T-helper 2 cell treated with Interferon-gamma antibody and Interleukin-4, amounts not matched to agents 100 ng/mL and 5 ng/mL, for 36 hours (primary cell): ENCODE measurements around the gene APOC4. TPM values are rescaled to one million over a fixed set of nuclear protein-coding genes. Genes with fewer than 3 reads are reported as not detected.
"Not testable (repeated sequence)": the region's sequence is repeated elsewhere in the genome, so short reads cannot be mapped to it uniquely, and the experiment has no call there.

Experiments used
- intact Hi-C: fragments of 100-400 bp; cut with micrococcal nuclease; formaldehyde crosslinking; loops from one replicate; pipeline ENCODE4 v1.15.1; 2023
- total RNA-seq: library from RNA; stranded (reverse); gene quantifications from 2 replicates; pipeline ENCODE4 v1.2.3, GENCODE V29; 2022

APOC4 gene
- total RNA-seq, 1 donor from 2014 or later = not detected

DNA sequence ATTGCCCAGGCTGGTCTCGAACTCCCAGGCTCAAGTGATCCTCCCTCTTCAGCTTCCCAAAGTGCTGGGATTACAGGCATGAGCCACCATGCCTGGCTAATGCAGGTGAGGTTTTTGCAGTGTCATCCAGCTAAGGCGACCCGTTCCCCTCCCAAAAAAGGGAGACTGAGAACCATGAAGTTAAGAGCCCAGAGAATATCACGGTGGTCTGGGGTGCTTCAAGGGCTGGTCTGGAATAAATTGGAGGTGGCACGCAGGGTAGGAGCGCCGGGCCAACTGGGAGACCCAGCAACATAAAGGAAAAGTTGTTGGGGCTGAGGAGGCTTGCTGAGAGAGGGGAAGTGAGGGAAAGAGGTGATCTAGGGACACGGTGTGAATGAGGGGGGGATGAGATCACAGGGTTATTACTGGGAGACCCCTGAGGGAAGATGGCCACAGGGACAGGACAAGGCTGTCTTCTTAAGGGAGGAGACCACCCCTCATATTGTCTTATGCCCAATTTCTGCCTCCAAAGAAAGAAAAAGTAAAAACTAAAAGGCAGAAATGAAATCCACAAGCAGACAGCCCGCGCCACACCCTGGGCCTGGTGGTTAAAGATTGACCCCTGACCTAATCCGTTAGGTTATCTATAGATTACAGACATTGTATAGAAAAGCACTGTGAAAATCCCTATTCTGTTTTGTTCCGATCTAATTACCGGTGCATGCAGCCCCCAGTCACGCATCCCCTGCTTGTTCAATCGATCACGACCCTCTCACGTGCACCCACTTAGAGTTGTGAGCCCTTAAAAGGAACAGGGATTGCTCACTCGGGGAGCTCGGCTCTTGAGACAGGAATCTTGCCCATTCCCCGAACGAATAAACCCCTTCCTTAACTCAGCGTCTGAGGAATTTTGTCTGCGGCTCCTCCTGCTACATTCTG lies 28.3 kb upstream of the APOC4 start:
- intact Hi-C loops = not testable (repeated sequence)

GRCh38 chr19:44914433-44915206 lies 27.4 kb upstream of the APOC4 start, which contains the start of gene APOC1:
APOC1 (plus strand) TSS chr19:44914608; CDS start chr19:44914892, 284 bp downstream.
- intact Hi-C loops = not testable (repeated sequence)

- intact Hi-C loops = no loop called here
Measured at GRCh38 chr19:44924243-44924725, 17.8 kb upstream of the APOC4 start.

DNA sequence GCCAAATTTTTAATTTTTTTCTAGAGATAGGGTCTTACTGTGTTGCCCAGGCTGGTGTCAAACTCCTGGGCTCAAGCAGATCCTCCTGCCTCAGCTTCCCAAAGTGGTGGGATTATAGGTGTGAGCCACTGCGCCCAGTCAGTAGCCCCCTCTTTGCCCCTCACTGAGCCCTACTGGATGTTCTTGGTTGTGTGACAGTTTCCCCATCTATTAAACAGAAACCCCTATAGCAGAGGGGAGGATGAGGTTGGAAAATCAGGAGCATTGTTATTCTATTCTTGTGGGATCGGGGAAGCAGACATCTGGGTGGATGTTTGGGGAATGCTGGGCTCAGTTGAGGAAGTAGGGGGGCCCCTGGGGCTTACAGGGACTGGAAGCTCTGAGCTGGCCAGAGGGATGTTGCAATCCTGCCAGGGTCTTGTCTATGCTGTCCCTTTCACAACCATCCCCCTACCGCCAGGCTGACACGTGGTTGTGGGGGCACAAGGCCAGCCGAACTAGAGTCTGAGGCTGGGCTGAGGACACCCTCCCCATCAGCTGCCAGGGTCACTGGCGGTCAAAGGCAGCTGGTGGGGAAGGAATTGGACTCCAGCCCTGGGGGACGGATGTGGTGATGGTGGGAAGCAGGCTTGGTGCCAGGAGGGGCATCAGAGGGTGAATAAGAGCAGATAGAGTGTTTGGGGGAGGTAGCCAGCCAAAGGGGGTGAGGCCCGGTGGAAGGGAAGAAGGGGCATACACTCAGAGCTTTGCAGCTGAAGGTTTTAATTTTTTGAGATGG lies 16.7 kb upstream of the APOC4 start:
- intact Hi-C loops = no loop called here

- intact Hi-C loops = not testable (repeated sequence)
Measured at GRCh38 chr19:44926245-44927077, 15.6 kb upstream of the APOC4 start.

- intact Hi-C loops = no loop called here
Measured at GRCh38 chr19:44927746-44928145, 14.3 kb upstream of the APOC4 start.

- intact Hi-C loops = no loop called here
Measured at GRCh38 chr19:44930088-44930487, 11.9 kb upstream of the APOC4 start.

DNA sequence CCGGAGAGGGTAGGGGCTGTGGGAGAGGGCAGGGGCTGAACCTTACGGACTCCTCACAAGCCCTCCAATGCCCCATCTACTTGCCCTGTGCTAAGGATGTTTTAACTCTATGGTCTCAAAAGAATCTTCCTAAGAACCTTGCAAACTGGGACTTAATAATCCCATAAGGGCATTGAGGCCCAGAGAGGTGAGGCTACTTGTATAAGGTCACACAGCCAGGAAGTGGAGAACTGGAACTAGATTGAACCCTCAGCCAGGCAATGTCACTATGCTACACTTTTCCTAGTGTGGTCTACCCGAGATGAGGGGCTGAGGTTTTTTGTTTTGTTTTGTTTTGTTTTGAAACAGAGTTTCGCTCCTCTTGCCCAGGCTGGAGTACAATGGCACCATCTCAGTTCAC lies 10.5 kb upstream of the APOC4 start:
- intact Hi-C loops = no loop called here

- intact Hi-C loops = no loop called here
Measured at GRCh38 chr19:44939668-44940067, 2.4 kb upstream of the APOC4 start.

- intact Hi-C loops = no loop called here
Measured at GRCh38 chr19:44943801-44944249, 1.8 kb downstream of the APOC4 start.

- intact Hi-C loops = no loop called here
Measured at GRCh38 chr19:44947041-44947581, 5.1 kb downstream of the APOC4 start.

DNA sequence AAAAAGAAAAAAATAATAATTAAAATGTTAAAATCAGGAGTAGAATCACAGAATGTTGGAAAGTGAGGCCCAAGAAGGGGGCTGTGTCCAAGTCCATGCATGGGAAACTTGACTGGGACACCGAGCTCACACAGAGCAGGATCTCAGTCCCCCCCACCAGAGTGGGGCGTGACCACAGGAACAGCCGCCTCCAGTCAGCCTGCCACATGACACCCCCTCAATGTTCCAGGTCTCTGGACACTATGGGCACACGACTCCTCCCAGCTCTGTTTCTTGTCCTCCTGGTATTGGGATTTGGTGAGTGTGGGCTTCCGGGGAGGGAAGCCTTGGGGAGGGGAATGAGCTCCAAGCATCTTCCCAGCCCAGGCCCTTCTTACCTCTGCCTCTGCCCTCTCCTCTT lies 6.2 kb downstream of the APOC4 start:
- intact Hi-C loops = no loop called here

DNA sequence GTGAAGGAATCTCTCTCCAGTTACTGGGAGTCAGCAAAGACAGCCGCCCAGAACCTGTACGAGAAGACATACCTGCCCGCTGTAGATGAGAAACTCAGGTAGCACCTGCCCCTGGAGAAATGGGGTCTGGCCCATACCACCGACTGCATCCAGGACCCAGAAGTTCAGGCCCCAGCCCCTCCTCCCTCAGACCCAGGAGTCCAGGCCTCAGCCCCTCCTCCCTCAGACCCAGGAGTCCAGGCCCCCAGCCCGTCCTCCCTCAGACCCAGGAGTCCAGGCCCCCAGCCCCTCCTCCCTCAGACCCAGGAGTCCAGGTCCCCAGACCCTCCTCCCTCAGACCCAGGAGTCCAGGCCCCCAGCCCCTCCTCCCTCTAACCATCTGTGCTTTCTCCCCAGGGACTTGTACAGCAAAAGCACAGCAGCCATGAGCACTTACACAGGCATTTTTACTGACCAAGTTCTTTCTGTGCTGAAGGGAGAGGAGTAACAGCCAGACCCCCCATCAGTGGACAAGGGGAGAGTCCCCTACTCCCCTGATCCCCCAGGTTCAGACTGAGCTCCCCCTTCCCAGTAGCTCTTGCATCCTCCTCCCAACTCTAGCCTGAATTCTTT lies 6.8 kb downstream of the APOC4 start:
- intact Hi-C loops = no loop called here

DNA sequence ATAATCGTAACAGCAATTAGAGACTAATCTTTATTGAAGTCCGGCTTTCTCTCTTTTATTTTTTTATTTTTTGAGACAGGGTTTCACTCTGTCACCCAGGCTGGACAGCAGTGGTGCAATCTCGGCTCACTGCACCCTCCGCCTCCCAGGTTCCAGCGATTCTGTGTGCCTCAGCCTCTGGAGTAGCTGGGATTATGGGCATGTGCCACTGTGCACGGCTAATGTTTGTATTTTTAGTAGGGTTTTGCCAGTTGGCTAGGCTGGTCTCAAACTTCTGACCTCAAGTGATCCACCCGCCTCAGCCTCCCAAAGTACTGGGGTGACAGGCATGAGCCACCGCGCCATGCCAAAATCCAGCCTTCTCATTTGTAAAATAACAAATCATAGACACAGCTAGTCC lies 7.5 kb downstream of the APOC4 start:
- intact Hi-C loops = no loop called here

DNA sequence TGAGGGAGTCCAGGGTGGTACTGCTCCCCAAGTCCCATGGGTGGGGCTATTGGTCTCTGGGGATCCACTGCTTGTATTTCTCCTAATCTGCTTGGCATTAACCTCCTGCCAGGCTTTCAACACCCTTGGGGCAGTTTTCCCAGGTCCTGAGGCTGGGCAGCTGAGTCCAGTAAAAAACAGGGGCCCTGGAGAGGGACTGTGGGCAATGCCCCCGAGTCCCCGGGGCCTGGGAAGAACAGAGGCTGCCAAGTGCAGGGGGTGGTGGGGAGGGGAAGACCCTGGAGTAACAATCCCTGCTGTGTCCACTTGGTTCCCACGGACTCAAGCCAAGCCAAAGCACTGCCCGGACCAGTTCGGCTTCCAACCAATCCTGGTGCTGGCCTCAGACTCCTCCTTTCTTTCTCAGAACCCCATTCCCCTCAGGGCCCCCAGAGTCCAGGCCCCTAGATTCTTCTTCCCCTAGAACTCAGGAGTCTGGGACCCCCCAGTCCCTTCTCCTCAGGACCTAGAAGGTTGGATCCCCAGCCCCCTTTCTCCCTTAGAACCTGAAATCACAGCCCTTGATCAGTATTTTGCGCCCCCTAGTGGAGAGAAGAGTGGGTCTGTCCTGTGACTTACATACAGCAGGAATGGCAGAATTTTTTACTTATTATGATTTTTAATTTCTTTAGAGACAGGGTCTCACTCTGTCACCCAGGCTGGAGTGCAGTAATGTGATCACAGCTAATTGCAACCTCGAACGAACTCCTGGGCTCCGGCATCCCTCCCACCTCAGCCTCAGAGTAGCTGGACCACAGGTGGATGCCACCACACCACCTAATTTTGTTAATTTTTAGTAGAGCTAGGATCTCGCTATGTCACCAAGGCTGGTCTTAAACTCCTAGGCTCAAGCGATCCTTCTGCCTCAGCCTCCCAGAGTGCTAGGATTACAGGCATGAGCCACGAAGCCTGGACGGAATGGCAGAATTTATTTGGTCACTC lies 9.4 kb downstream of the APOC4 start:
- intact Hi-C loops = loop anchor here (1.0 kb wide), 1 partner anchor 48 kb away; no protein-coding TSS in a partner anchor

DNA sequence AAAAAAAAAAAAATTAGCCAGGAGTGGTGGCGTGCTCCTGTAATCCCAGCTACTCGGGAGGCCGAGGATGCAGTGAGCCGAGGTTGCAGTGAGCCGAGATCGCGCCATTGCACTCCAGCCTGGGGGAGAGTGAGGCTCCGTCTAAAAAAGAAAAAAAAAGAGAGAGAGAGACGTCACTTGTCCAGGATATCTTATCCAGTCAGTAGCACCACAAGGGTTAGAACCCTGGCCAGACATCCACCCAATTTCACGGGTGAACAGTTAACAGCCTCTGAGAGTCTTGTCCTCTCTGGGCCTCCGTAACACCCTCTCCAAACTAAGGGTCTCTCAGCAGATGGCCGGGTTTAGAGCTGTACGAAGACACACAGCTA lies 12.2 kb downstream of the APOC4 start:
- intact Hi-C loops = loop anchor here (2.0 kb wide), 1 partner anchor 85 kb away; the partner anchor contains the start of gene CLASRP

DNA sequence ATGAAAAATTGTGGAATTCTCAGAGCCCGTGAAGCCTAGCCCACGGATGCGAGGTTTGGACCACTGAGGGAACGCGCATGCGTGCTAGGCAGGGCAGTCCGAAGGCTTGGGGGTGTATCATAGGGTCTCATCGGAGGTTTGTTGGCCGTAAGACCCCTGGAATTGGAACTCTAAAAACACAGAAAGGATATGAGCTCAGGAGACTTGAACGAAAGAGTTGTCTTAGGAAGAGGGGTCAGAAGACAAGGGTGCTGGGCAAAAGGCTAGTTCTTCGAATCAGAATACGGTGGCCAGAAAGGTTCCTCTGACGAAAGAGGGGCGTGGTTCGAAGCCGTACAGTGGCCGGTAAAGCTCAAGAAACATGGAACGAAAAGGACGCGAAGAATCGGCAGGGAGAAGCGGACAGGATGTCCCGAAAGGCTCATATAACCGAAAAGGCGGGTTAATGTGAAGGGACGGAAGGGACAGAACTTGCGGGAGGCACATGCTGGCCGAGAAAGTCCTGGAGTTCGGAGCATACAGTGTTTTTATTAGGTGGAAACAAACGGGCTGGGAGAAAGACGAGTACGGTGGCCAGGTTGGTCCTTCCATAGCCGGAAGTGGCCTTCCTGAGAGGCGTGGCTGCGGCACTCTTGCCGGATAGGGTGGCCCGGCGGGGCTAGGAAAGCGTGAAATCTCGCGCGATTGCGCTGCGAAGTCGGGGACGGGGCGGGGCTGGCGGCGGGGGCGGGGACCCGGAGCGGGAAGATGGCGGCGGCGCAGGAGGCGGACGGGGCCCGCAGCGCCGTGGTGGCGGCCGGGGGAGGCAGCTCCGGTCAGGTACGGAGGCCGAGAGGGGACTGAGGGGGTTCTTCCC lies 12.8 kb downstream of the APOC4 start, which contains the start of gene CLPTM1:
Gene CLPTM1 (plus strand): TSS at position 732 of the 856 bp plus-strand sequence. CDS start 16 bp downstream, at position 748.
- intact Hi-C loops = loop anchor here (1.0 to 2.0 kb wide), 3 partner anchors 47 to 84 kb away; partner anchors contain the start of gene CLASRP
